Measurements from ENCODE around the gene VWA5B2.

Gene VWA5B2

GRCh38 chr3:184275381-184275701, 46.0 kb downstream of the VWA5B2 start:
- no peak for DNase-seq (ENCODE audit: low read depth in 1 of 2, low spot score in 1 of 2)

- no peak for DNase-seq (ENCODE audit: low read depth in 1 of 2, low spot score in 1 of 2)
These were observed 46.9 kb downstream of the VWA5B2 start, which contains the start of gene ECE2 for GRCh38 chr3:184275961-184276910. Gene ECE2 (plus strand): TSS chr3:184276022. CDS start chr3:184276154, 132 bp downstream.

GRCh38 chr3:184277366-184277765, 48.0 kb downstream of the VWA5B2 start:
- DNase-seq (ENCODE audit: low read depth in 1 of 2, low spot score in 1 of 2) = no peak

GRCh38 chr3:184282941-184283340, 53.6 kb downstream of the VWA5B2 start:
- DNase-seq (ENCODE audit: low read depth in 1 of 2, low spot score in 1 of 2) = no peak

- no peak for DNase-seq (ENCODE audit: low read depth in 1 of 2, low spot score in 1 of 2)
These were observed 54.3 kb downstream of the VWA5B2 start for GRCh38 chr3:184283681-184284080.

GRCh38 chr3:184284696-184285095, 55.3 kb downstream of the VWA5B2 start:
- no peak for DNase-seq (ENCODE audit: low read depth in 1 of 2, low spot score in 1 of 2)

GRCh38 chr3:184289426-184289938, 60.1 kb downstream of the VWA5B2 start:
- DNase-seq (ENCODE audit: low read depth in 1 of 2, low spot score in 1 of 2) = peak; percentile 18 to 55

GRCh38 chr3:184290331-184290730, 60.9 kb downstream of the VWA5B2 start:
- DNase-seq (ENCODE audit: low read depth in 1 of 2, low spot score in 1 of 2) = no peak

- no peak for DNase-seq (ENCODE audit: low read depth in 1 of 2, low spot score in 1 of 2)
These were observed 61.8 kb downstream of the VWA5B2 start for GRCh38 chr3:184291044-184291737.

All from stimulated activated CD4-positive, alpha-beta T cell treated with anti-CD3 and anti-CD28 coated beads, Interleukin-15, amount 100 ng/mL, for 1 hour (primary cell).